Measurements from ENCODE around the gene ADCK2. TPM values are rescaled to one million over a fixed set of nuclear protein-coding genes. Genes with fewer than 3 reads are reported as not detected.

Gene ADCK2
- 19.2 and 21.0 TPM in 2 replicates for total RNA-seq

DNA sequence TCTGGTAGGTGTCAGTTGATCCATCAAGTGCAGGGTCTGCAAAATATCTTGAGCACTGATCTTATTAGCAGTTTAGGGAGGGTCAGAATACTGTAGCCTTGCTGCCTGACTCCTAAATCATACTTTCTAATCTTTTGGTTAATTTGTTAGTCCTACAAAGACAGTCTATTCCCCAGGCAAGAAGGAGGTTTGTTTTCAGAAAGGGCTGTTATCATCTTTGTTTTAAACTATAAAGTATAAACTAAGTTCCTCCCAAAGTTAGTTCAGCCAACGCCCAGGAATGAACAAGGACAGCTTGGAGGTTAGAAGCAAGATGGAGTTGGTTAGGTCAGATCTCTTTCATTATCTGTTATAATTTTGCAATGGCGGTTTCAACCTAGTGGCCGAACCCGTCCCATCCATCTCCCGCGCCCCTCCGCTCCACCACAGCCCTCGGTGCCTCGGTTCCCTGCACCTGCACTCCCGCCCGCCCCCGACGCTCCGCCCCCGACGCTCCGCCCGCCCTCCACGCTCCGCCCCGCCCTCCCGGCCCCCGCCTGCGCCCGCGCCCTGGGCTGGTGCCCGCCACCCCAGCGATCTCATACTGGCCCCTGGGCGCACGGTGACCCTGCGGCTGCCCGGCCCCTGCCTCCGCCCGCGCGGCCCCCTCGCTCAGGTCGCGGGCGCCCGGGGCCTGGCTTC lies at the start of gene ADCK2:
ADCK2 (plus strand) TSS at position 564 of the 681 bp plus-strand sequence. CDS start 386 bp downstream, outside the sequence.

GRCh38 chr7:140640727-140641523 lies 31.8 kb upstream of the ADCK2 start, which contains the start of gene DENND2A:
DENND2A (minus strand) TSS chr7:140640813; CDS start chr7:140602397, 38,416 bp downstream.

GRCh38 chr7:140696680-140697446 lies 24.1 kb downstream of the ADCK2 start, which contains the start of gene NDUFB2:
NDUFB2 (plus strand) TSS chr7:140696708; CDS start chr7:140696745, 37 bp downstream.

Small RNA genes lying within 50 kb of the gene (small RNA-seq; reads per million reads assigned to genes)
- not detected for gene RN7SL771P (ENCODE audit: low replicate concordance)

Other genes starting within 250 kb of the ADCK2 start
- gene MKRN1, start 193.4 kb upstream of the ADCK2 start, total RNA-seq, result 38.2 and 79.4 TPM in 2 replicates
- gene DENND2A, start 32.1 kb upstream of the ADCK2 start, total RNA-seq, result 0.44 and 18.0 TPM in 2 replicates
- gene NDUFB2, start 23.8 kb downstream of the ADCK2 start, total RNA-seq, result 53.6 and 86.0 TPM in 2 replicates